ENCODE data around the gene HOXB2. TPM values are rescaled to one million over a fixed set of nuclear protein-coding genes. Genes with fewer than 3 reads are reported as not detected.

The HOXB2 gene
- total and polyA plus RNA-seq, 2 of the 8 experiments (the other 6 are each of a cell fraction or from before 2014, with no cell fraction given), result not detected

- TF ChIP-seq CHD7 (IDR thresholded peaks at IDR 0.05; ENCODE audit: insufficient replicate concordance, low read length) (no peak), SP2 (IDR thresholded peaks at IDR 0.05; ENCODE audit: low read length) (no peak), CREB1 (IDR thresholded peaks at IDR 0.05) (no peak), NANOG (IDR thresholded peaks at IDR 0.05; ENCODE audit: insufficient read depth, low read depth, low read length, poor library complexity, severe bottlenecking) (no peak), NRF1 (IDR thresholded peaks at IDR 0.05; ENCODE audit: low read depth, low read length) (no peak), BACH1 (IDR thresholded peaks at IDR 0.05; ENCODE audit: low read length) (no peak), SP4 (IDR thresholded peaks at IDR 0.05; ENCODE audit: low read length) (no peak), EZH2 (IDR thresholded peaks at IDR 0.05; ENCODE audit: low read depth, low read length, severe bottlenecking) (no peak)
Observed at GRCh38 chr17:48513097-48513496, 31.8 kb downstream of the HOXB2 start (continued).
